ENCODE measurements around the gene RCOR2. TPM values are rescaled to one million over a fixed set of nuclear protein-coding genes. Genes with fewer than 3 reads are reported as not detected.

Gene RCOR2
- total RNA-seq, 1 donor from 2014 or later: 18.8 TPM

DNA sequence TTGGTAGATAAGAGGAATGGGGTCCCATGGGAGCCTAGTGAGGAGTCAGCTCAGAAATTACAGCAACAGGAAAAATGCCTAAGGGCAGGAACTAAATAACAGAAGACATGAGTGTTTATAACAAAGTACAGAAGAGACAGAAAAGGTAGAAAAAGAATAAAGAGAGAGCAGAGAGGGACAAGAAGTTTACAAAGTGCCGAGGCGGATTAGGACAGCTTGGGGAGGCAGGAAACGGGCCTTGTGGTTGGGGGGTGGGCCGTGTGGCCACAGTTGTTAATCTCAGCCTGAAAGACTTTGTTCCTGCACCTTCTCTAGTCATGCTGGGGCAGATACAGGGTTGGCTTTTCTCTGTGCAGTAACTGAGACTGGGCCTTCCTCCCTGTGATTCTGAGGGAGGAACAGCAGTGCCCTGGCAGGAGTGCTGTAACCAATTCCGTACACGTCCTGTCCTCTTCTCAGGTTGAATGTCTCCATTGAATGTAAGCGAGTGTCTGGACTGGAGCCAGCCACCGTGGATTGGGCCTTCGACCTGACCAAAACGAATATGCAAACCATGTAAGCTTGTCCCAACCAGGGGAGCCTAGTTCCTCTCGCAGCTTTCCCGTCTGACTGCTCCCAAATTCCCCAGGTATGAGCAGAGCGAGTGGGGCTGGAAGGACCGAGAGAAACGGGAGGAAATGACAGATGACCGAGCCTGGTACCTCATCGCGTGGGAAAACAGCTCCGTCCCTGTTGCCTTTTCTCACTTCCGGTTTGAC lies 35.0 kb upstream of the RCOR2 start:
- no peaks in the 10 kb centered on the region for H4K20me1 ChIP-seq (ENCODE audit: insufficient read depth, low read length)
- H3K4me1 ChIP-seq (ENCODE audit: insufficient read depth, low read length): no peaks in the 10 kb centered on the region
- no peaks in the 10 kb centered on the region for H3K4me1 Mint-ChIP-seq (ENCODE audit: low read depth, unreplicated experiment)
- H3K27me3 Mint-ChIP-seq (ENCODE audit: low read depth, unreplicated experiment): no peaks in the 10 kb centered on the region
- no peaks in the 10 kb centered on the region for H3K79me2 ChIP-seq (ENCODE audit: insufficient read depth, low read length)
- H3K9me3 Mint-ChIP-seq (ENCODE audit: unreplicated experiment): no peaks in the 10 kb centered on the region
- H3K27ac ChIP-seq (ENCODE audit: low read depth, low read length): no peak overlapping the region
- no peaks in the 10 kb centered on the region for H3K27me3 ChIP-seq (ENCODE audit: insufficient read depth, low read length)
- H3K36me3 ChIP-seq (ENCODE audit: insufficient read depth, low read length): peaks cover 5% of the 10 kb centered on the region
- no peak overlapping the region for H2AFZ ChIP-seq (ENCODE audit: low read depth, low read length)
- H3K36me3 Mint-ChIP-seq (ENCODE audit: low read depth, unreplicated experiment): peaks cover 34% of the 10 kb centered on the region
- no peak for TF ChIP-seq EZH2 (IDR thresholded peaks at IDR 0.05; ENCODE audit: insufficient read depth, low read length)
- TF ChIP-seq, protein P1, sequence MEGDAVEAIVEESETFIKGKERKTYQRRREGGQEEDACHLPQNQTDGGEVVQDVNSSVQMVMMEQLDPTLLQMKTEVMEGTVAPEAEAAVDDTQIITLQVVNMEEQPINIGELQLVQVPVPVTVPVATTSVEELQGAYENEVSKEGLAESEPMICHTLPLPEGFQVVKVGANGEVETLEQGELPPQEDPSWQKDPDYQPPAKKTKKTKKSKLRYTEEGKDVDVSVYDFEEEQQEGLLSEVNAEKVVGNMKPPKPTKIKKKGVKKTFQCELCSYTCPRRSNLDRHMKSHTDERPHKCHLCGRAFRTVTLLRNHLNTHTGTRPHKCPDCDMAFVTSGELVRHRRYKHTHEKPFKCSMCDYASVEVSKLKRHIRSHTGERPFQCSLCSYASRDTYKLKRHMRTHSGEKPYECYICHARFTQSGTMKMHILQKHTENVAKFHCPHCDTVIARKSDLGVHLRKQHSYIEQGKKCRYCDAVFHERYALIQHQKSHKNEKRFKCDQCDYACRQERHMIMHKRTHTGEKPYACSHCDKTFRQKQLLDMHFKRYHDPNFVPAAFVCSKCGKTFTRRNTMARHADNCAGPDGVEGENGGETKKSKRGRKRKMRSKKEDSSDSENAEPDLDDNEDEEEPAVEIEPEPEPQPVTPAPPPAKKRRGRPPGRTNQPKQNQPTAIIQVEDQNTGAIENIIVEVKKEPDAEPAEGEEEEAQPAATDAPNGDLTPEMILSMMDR (IDR thresholded peaks at IDR 0.05; ENCODE audit: insufficient read depth, low read depth, low read length): no peak
- FAIRE-seq: no peak
- H3K9ac ChIP-seq (ENCODE audit: low read length): no peak overlapping the region
- H3K27ac Mint-ChIP-seq (ENCODE audit: unreplicated experiment): no peak overlapping the region
- no peak overlapping the region for H3K4me3 ChIP-seq (ENCODE audit: insufficient read depth, low read depth, low read length)
- H3K4me2 ChIP-seq (ENCODE audit: low read length): no peak overlapping the region
- DNase-seq (ENCODE audit: low read depth): no peak
- no peaks in the 10 kb centered on the region for H3K9me3 ChIP-seq (ENCODE audit: insufficient read depth, low read depth, low read length)
- no peak overlapping the region for H3K4me3 Mint-ChIP-seq (ENCODE audit: unreplicated experiment)

DNA sequence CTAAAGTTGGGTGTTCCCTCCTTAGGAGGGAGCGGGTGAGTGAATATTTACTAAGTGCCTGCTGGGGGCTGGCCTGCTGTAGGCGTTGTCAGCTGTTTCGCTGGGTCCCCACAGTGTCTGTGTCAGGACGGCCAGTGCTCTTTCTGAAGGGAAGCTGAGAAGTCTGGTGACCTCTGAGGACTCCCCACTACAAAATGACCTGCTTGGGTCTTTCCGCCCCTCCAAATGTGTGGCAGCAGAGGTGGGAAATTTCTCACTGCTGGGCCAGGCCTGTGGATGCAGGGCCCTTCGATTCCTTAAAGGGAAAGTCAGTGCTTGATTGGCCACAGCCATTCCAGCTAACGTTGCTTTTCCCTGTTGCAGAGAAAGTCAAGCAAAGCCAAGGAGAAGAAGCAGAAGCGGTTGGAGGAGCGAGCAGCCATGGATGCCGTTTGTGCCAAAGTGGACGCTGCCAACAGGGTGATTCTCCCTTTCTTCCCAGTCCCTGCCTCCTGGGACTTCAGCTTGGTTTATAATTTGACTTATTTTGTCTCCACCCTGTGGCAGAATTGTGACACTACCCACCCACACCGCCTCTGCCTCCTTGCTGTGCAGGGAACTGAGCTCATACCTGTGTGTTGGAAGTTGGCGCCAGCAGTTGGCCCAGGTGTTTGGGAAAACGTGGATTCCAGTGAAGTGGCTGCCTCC lies 28.7 kb upstream of the RCOR2 start:
- H3K9ac ChIP-seq (ENCODE audit: low read length): peak overlapping the region; percentile 27
- peaks cover 32% of the 10 kb centered on the region for H4K20me1 ChIP-seq (ENCODE audit: insufficient read depth, low read length)
- DNase-seq (ENCODE audit: low read depth): peak; percentile 42
- Mint-ChIP-seq H3K36me3 (ENCODE audit: low read depth, unreplicated experiment) (peaks cover 2% of the 10 kb centered on the region), H3K27ac (ENCODE audit: unreplicated experiment) (no peak overlapping the region), H3K4me1 (ENCODE audit: low read depth, unreplicated experiment) (no peaks in the 10 kb centered on the region), H3K9me3 (ENCODE audit: unreplicated experiment) (no peaks in the 10 kb centered on the region), H3K27me3 (ENCODE audit: low read depth, unreplicated experiment) (no peaks in the 10 kb centered on the region), H3K4me3 (ENCODE audit: unreplicated experiment) (no peak overlapping the region)
- no peak overlapping the region for H3K4me3 ChIP-seq (ENCODE audit: insufficient read depth, low read depth, low read length)
- peaks cover 42% of the 10 kb centered on the region for H3K79me2 ChIP-seq (ENCODE audit: insufficient read depth, low read length)
- H3K9me3 ChIP-seq (ENCODE audit: insufficient read depth, low read depth, low read length): no peaks in the 10 kb centered on the region
- no peak overlapping the region for H3K27ac ChIP-seq (ENCODE audit: low read depth, low read length)
- H3K36me3 ChIP-seq (ENCODE audit: insufficient read depth, low read length): peaks cover 2% of the 10 kb centered on the region
- H3K27me3 ChIP-seq (ENCODE audit: insufficient read depth, low read length): no peaks in the 10 kb centered on the region
- no peaks in the 10 kb centered on the region for H3K4me1 ChIP-seq (ENCODE audit: insufficient read depth, low read length)
- peak overlapping the region; percentile 33 for H2AFZ ChIP-seq (ENCODE audit: low read depth, low read length)
- no peak for FAIRE-seq
- no peak for TF ChIP-seq EZH2 (IDR thresholded peaks at IDR 0.05; ENCODE audit: insufficient read depth, low read length)
- TF ChIP-seq, protein P1 (IDR thresholded peaks at IDR 0.05; ENCODE audit: insufficient read depth, low read depth, low read length): peak; percentile 69
- H3K4me2 ChIP-seq (ENCODE audit: low read length): peak overlapping the region; percentile 37

Measured in astrocyte (in vitro differentiated cells and primary cell).